WI38 (cell line): ENCODE measurements around the gene IFT43.

Experiments used
- H3K4me3 ChIP-seq: 2 replicates; pipeline ENCODE4 v1.5.1; 2011; ENCODE audit warnings: low read depth, mild to moderate bottlenecking, control low read depth, low read length
- CTCF ChIP-seq: IDR thresholded peaks from 2 replicates; pipeline ENCODE4 v1.5.1; 2012; ENCODE audit warnings: low read depth, mild to moderate bottlenecking, control low read depth, low read length

The IFT43 gene

DNA sequence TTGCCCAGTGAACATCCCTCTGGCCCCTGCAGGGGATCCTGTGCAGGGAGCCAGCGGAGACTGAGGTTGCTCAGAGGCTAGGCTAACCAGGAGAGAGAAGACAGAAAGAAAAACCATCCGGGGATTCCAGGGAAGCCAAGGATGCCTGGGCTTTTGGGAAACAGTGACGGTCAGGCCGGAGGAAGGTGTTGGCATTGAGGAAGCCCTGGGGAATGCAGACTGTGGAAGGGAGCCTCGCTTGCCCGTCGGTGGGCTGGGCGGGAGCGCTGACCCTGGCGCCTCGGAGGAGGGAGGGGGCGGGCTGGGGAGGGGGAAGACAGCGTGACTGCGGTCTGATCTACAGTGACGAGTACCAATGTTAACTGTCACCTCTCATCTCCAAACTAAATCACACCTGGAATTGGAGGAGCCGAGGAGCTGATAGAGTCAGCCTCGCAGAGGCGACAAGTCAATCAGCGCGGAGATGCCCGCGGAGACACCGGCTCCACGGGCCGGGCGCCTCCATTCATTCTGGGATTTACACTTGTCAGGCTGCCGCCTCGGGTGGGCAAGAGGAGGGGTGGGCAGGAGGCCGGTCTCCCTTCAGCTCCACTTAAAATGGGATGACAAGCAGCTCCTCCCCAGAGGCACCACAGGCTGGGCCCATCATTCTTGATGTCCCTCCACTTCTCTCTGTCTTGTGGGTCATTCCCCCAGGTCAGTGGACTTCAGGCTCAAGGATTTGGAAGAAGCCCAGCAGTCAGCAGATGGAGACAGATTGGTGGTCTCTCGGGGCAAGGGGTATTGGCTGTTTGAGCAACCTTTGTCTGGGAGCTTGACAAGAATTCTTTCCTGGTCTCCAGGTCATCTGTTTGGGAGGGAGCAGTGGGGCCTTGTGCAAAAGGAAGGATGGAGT, 145.8 kb downstream of the IFT43 start:
- H3K4me3 ChIP-seq = no peak overlapping the region
- no peak for TF ChIP-seq CTCF

DNA sequence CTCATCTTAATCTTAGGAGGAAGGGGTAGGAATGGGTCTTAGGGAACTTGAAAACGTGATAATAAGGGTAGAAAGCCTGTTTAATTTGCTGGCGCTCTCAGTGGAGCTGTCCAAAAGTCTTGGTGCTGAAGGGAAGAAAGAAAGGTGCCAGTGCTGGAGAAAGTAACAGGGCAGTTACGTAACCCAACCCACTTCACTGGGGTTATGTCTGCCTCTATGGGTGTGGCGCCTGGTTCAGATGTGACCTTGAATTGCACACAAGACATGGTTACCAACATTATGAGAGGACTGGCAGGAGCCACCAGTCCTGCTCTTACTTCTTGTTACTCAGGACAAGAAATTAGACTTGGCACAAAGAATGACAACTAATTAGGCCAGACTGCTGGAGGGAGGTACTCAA, 147.5 kb downstream of the IFT43 start:
- H3K4me3 ChIP-seq = no peak overlapping the region
- TF ChIP-seq CTCF = no peak
